ENCODE results near the gene UBA1. TPM values are rescaled to one million over a fixed set of nuclear protein-coding genes. Genes with fewer than 3 reads are reported as not detected.

The UBA1 gene
- total RNA-seq, 4 donors from 2014 or later, result 114 to 203 (median 146) TPM

DNA sequence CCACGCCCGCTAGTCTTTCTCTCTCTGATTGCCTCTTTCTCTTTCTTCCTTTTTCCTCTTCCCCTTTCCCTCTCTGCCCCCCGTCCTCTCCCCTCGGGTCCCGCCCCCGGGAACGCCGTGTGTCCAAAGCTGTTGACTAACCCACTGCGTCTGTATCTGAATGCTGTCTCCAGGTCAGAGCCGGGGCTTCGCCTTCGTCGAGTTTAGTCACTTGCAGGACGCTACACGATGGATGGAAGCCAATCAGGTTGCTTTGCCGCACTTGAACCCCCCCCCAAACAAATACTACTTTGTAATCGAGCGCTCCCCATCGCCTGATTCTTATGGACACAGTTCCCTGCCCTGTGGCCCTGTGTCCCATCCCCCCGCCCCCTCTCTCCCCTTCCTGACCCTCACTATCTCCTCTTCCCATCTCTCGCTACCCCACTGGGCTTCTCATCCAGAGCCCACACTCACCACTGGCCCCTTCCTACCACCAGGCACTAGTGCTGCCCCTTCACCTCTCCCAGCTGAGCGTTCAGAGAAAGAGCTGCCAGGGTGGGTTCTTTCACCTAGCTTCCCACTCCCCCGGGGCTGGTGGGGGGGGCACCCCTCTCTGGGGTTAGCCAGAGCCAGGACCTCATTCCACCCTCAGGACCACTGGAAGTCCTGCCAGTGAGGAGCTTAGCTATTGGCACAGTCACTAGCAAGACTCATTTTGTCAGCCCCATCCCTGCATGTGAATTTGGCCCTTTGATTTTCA lies 18.6 kb upstream of the UBA1 start:
- no peak for TF ChIP-seq POLR2A (IDR thresholded peaks at IDR 0.05)
- TF ChIP-seq, protein P1, sequence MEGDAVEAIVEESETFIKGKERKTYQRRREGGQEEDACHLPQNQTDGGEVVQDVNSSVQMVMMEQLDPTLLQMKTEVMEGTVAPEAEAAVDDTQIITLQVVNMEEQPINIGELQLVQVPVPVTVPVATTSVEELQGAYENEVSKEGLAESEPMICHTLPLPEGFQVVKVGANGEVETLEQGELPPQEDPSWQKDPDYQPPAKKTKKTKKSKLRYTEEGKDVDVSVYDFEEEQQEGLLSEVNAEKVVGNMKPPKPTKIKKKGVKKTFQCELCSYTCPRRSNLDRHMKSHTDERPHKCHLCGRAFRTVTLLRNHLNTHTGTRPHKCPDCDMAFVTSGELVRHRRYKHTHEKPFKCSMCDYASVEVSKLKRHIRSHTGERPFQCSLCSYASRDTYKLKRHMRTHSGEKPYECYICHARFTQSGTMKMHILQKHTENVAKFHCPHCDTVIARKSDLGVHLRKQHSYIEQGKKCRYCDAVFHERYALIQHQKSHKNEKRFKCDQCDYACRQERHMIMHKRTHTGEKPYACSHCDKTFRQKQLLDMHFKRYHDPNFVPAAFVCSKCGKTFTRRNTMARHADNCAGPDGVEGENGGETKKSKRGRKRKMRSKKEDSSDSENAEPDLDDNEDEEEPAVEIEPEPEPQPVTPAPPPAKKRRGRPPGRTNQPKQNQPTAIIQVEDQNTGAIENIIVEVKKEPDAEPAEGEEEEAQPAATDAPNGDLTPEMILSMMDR (IDR thresholded peaks at IDR 0.05), result no peak
- no peak overlapping the region for H3K27ac ChIP-seq
- peaks cover 0 to 78% (median 0%) of the 10 kb centered on the region in 3 donors for H3K36me3 ChIP-seq
- peak in 1 of 3 donors; percentile 43 for DNase-seq
- no peaks in the 10 kb centered on the region for H3K9me3 ChIP-seq
- H3K27me3 ChIP-seq, result no peaks in the 10 kb centered on the region
- H3K4me3 ChIP-seq, result no peak overlapping the region
- H3K4me1 ChIP-seq, result no peaks in the 10 kb centered on the region

DNA sequence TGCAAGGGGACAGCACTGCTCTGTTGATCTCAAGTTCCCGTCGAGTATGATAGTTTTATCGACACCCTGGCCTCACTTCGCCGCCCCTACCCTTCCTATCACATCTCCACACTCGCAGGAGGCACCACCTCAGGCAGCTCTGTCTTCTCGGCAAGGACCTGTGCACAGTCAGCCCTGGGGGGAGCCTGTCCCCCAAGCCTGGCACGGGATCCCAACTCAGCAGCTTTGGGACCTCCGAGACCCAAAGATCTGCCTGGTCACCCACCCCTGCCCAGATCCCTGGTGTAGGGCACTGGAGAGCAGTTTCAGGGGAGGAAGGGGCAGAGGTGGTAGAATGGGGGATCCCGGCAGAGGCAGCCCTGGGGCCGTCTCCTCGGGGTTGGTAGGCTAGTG lies 18.0 kb upstream of the UBA1 start:
- peaks cover 0 to 83% (median 0%) of the 10 kb centered on the region in 3 donors for H3K36me3 ChIP-seq
- no peak overlapping the region for H3K27ac ChIP-seq
- TF ChIP-seq POLR2A (IDR thresholded peaks at IDR 0.05), result no peak
- TF ChIP-seq, protein P1 (IDR thresholded peaks at IDR 0.05), result no peak
- no peaks in the 10 kb centered on the region for H3K4me1 ChIP-seq
- H3K4me3 ChIP-seq, result no peak overlapping the region
- no peaks in the 10 kb centered on the region for H3K9me3 ChIP-seq
- H3K27me3 ChIP-seq, result no peaks in the 10 kb centered on the region
- DNase-seq, result peak in 1 of 3 donors; percentile 28

DNA sequence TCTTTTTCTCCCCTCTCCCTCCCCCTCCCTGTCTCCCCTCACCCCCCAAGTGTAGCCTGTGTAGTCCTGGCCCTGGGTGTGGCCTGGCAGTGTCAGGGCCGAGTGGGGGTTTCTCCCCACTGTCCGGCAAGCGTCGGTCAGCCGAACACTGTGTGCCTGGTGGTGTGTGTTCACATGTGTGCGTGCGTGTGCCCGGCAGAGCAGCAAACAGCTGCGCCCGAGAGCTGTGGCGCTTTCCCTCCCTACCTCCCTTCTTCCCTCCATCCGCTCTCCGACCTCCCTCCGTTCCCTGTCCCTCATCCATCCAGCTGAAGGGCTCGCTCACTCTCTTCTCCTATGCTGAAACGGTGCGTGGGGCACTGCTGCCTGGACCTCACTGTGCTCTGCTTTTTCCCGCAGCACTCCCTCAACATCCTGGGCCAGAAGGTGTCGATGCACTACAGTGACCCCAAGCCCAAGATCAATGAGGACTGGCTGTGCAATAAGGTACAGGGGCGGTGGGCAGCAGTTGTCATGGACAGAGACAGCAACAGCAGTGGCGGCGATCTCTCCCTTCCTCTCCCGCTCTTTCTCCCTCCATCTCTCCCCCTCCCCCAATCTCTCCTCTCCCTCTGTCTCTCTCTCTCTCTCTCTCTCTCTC lies 17.4 kb upstream of the UBA1 start:
- Histone ChIP-seq H3K4me1 (no peaks in the 10 kb centered on the region), H3K27me3 (no peaks in the 10 kb centered on the region), H3K27ac (no peak overlapping the region), H3K4me3 (no peak overlapping the region), H3K9me3 (no peaks in the 10 kb centered on the region), H3K36me3 (peaks cover 0 to 83% (median 0%) of the 10 kb centered on the region in 3 donors)
- peak in 1 of 3 donors; percentile 33 for DNase-seq
- TF ChIP-seq, protein P1 (IDR thresholded peaks at IDR 0.05), result no peak
- TF ChIP-seq POLR2A (IDR thresholded peaks at IDR 0.05), result no peak

DNA sequence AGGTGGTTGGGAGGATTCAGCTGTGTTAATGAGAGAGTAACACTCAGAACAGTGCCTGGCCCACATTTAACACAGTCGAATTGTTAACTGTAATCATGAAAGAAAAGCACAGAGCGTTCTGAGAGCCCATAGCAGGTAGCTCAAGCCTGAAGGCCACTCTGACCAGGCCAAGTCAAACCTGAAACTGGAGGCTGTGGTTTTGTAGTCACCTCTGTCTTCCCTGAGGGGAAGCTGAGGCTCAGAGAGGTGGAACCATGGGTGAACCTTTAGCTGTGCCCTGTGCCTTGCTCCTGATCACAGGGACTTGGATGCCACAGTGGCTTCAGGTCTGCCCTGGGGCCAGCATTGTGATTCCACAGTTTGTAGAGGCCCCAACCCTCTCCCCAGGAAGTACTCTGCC lies 16.6 kb upstream of the UBA1 start:
- Histone ChIP-seq H3K36me3 (peaks cover 0 to 84% (median 0%) of the 10 kb centered on the region in 3 donors), H3K9me3 (no peaks in the 10 kb centered on the region), H3K4me1 (no peaks in the 10 kb centered on the region), H3K27ac (no peak overlapping the region), H3K4me3 (no peak overlapping the region), H3K27me3 (no peaks in the 10 kb centered on the region)
- TF ChIP-seq, protein P1 (IDR thresholded peaks at IDR 0.05), result no peak
- no peak for TF ChIP-seq POLR2A (IDR thresholded peaks at IDR 0.05)
- DNase-seq, result peak in 1 of 3 donors; percentile 22

DNA sequence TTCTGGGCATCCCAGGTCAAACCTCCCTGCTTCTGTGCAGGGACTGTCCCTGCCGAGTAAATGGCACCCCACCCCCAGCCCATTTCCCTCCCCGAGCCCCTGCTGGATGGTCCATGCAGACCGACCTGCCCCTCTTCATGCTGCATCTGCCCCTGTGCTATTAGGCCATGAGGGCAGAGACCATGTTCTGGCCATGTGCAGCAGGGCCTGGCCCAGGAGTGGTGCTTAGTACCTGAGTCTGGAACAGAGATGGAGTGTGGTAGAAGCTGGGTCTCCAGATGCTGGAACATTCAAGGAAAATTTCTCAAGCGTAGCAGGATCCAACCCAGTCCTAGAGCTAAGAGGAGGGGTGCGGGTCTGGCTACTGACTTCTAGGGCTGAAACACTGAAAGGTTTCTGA lies 15.3 kb upstream of the UBA1 start:
- H3K36me3 ChIP-seq, result peaks cover 0 to 84% (median 0%) of the 10 kb centered on the region in 3 donors
- TF ChIP-seq, protein P1 (IDR thresholded peaks at IDR 0.05), result no peak
- no peak for TF ChIP-seq POLR2A (IDR thresholded peaks at IDR 0.05)
- H3K27ac ChIP-seq, result no peak overlapping the region
- DNase-seq, result peak in 1 of 3 donors; percentile 38
- no peaks in the 10 kb centered on the region for H3K4me1 ChIP-seq
- no peak overlapping the region for H3K4me3 ChIP-seq
- no peaks in the 10 kb centered on the region for H3K27me3 ChIP-seq
- no peaks in the 10 kb centered on the region for H3K9me3 ChIP-seq
